Neural progenitor cell (in vitro differentiated cells): ENCODE data around the gene CCT7. TPM values are rescaled to one million over a fixed set of nuclear protein-coding genes. Genes with fewer than 3 reads are reported as not detected.

Experiments
- DNase-seq: peaks from one replicate; pipeline ENCODE4 v3.0.0-alpha.2; 2016; ENCODE audit warnings: low spot score
- H2AFZ ChIP-seq: fragments of 200-600 bp; sonication (generic); replicated peaks from 2 replicates; pipeline ENCODE4 v1.6.1; 2016; ENCODE audit warnings: antibody characterized with exemption
- H3F3A ChIP-seq: fragments of 200-600 bp; sonication (generic); 2 replicates; pipeline ENCODE4 v1.6.1; 2016; ENCODE audit warnings: antibody characterized with exemption, low read depth
- H3K27ac ChIP-seq: fragments of 200-600 bp; sonication (generic); 2 replicates; pipeline ENCODE4 v1.5.1; 2016; ENCODE audit warnings: mild to moderate bottlenecking
- H3K27me3 ChIP-seq: fragments of 200-600 bp; sonication (generic); 2 replicates; pipeline ENCODE4 v1.6.1; 2016; ENCODE audit warnings: mild to moderate bottlenecking, moderate library complexity
- H3K36me3 ChIP-seq: fragments of 200-600 bp; sonication (generic); 2 replicates; pipeline ENCODE4 v1.5.1; 2016
- H3K4me1 ChIP-seq: fragments of 200-600 bp; sonication (generic); 2 replicates; pipeline ENCODE4 v1.6.1; 2016; ENCODE audit warnings: mixed run types
- H3K4me2 ChIP-seq: fragments of 200-600 bp; sonication (generic); 2 replicates; pipeline ENCODE4 v1.6.1; 2016
- H3K4me3 ChIP-seq: fragments of 200-600 bp; sonication (generic); 2 replicates; pipeline ENCODE4 v1.5.1; 2016
- H3K79me2 ChIP-seq: fragments of 200-600 bp; sonication (generic); 2 replicates; pipeline ENCODE4 v1.6.1; 2016; ENCODE audit warnings: low read depth
- H3K9ac ChIP-seq: fragments of 200-600 bp; sonication (generic); 2 replicates; pipeline ENCODE4 v1.6.1; 2016
- H3K9me3 ChIP-seq: fragments of 200-600 bp; sonication (generic); 2 replicates; pipeline ENCODE4 v1.5.1; 2016; ENCODE audit warnings: low read depth
- H4K20me1 ChIP-seq: fragments of 200-600 bp; sonication (generic); 2 replicates; pipeline ENCODE4 v1.6.1; 2016; ENCODE audit warnings: low read depth
- H3K27ac Mint-ChIP-seq: 3 replicates; pipeline ENCODE4 v1.8.0; 2021; ENCODE audit warnings: mixed read lengths
- H3K27me3 Mint-ChIP-seq: 2 replicates; pipeline ENCODE4 v1.8.0; 2022; ENCODE audit warnings: low read depth, mild to moderate bottlenecking, inconsistent platforms, moderate library complexity, mixed read lengths; ENCODE audit not compliant: insufficient read depth
- H3K36me3 Mint-ChIP-seq: 3 replicates; pipeline ENCODE4 v1.8.0; 2021; ENCODE audit warnings: mixed read lengths
- H3K4me1 Mint-ChIP-seq: 3 replicates; pipeline ENCODE4 v1.8.0; 2021; ENCODE audit warnings: mixed read lengths
- H3K4me3 Mint-ChIP-seq: 3 replicates; pipeline ENCODE4 v1.8.0; 2021; ENCODE audit warnings: mild to moderate bottlenecking, moderate library complexity, mixed read lengths
- H3K9me3 Mint-ChIP-seq: 3 replicates; pipeline ENCODE4 v1.8.0; 2020; ENCODE audit warnings: mixed read lengths
- EZH2 ChIP-seq: fragments of 200-600 bp; sonication (generic); IDR thresholded peaks from 2 replicates; pipeline ENCODE4 v1.6.1; 2017; ENCODE audit warnings: antibody characterized with exemption, mild to moderate bottlenecking, moderate library complexity
- EZH2phosphoT487 ChIP-seq: fragments of 200-600 bp; sonication (generic); IDR thresholded peaks from 2 replicates; pipeline ENCODE4 v1.6.1; 2017; ENCODE audit warnings: antibody characterized with exemption
- total RNA-seq: library from RNA; depleted of rRNA; stranded (reverse); fragments of >200 nt; gene quantifications from 2 replicates; pipeline ENCODE4 v1.2.3, GENCODE V29; 2015; ENCODE audit warnings: low replicate concordance
- TF ChIP-seq, protein P1 (sequence below): fragments of 200-600 bp; sonication (generic); IDR thresholded peaks from 2 replicates; pipeline ENCODE4 v1.5.1; 2017; ENCODE audit warnings: antibody characterized with exemption, mild to moderate bottlenecking

Gene CCT7
- total RNA-seq, 1 donor from 2014 or later, result 456 TPM

DNA sequence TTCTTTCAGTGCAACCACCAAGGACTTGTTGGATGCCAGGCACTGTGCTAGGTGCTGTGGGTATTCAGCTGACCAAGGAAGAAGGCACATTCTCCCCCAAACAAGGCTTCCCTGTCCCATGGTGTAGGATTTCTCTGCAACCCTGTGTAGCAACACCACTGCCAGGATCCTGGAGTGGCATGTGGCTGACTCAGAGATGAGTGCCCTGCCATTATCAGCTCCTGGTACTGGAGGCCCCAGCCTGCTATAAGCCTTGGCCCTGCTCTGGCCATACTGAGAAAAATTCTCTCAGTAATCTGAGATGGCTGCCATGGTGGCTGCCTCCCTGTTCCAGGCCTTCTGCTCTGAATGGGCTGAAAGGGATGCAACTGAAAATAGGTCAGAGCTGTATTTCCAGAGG is 15.8 kb upstream of the CCT7 start:
- Histone ChIP-seq H3F3A (peaks cover 2% of the 10 kb centered on the region), H3K9me3 (no peaks in the 10 kb centered on the region), H3K4me3 (no peak overlapping the region), H3K27ac (no peak overlapping the region), H2AFZ (no peak overlapping the region), H4K20me1 (no peaks in the 10 kb centered on the region), H3K9ac (no peak overlapping the region), H3K79me2 (peaks cover 47% of the 10 kb centered on the region), H3K36me3 (no peaks in the 10 kb centered on the region), H3K4me1 (peaks cover 5% of the 10 kb centered on the region), H3K27me3 (no peaks in the 10 kb centered on the region), H3K4me2 (no peak overlapping the region)
- Mint-ChIP-seq H3K27me3 (peaks cover 5% of the 10 kb centered on the region), H3K4me3 (no peak overlapping the region), H3K9me3 (no peaks in the 10 kb centered on the region), H3K4me1 (peaks cover 21% of the 10 kb centered on the region), H3K36me3 (peaks cover 10% of the 10 kb centered on the region), H3K27ac (no peak overlapping the region)
- no peak for DNase-seq
- no peak for TF ChIP-seq EZH2phosphoT487
- TF ChIP-seq, protein P1, sequence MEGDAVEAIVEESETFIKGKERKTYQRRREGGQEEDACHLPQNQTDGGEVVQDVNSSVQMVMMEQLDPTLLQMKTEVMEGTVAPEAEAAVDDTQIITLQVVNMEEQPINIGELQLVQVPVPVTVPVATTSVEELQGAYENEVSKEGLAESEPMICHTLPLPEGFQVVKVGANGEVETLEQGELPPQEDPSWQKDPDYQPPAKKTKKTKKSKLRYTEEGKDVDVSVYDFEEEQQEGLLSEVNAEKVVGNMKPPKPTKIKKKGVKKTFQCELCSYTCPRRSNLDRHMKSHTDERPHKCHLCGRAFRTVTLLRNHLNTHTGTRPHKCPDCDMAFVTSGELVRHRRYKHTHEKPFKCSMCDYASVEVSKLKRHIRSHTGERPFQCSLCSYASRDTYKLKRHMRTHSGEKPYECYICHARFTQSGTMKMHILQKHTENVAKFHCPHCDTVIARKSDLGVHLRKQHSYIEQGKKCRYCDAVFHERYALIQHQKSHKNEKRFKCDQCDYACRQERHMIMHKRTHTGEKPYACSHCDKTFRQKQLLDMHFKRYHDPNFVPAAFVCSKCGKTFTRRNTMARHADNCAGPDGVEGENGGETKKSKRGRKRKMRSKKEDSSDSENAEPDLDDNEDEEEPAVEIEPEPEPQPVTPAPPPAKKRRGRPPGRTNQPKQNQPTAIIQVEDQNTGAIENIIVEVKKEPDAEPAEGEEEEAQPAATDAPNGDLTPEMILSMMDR, result no peak
- TF ChIP-seq EZH2, result no peak

DNA sequence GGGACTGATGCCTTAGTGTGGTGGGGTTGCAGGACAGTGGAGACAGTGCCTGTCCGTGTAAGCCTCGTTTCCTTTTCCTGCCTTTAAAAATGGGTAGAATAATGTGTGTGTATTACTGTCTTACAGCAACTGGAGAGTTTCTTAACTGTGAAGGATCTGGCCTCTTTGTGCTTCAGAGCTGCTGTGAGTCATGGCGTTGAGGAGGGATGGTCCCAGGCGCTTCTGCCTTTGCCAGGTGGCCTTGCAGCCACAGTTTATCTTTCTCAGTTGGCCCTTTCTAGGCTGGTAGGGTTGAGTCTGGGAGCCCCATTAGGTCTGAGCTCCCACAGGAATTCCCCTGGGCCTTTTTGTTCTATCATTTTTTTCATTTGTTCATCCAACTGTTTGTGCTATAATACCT is 10.3 kb upstream of the CCT7 start:
- Mint-ChIP-seq H3K4me1 (peaks cover 3% of the 10 kb centered on the region), H3K27me3 (peaks cover 5% of the 10 kb centered on the region), H3K9me3 (no peaks in the 10 kb centered on the region), H3K4me3 (no peak overlapping the region), H3K27ac (no peak overlapping the region), H3K36me3 (peaks cover 12% of the 10 kb centered on the region)
- Histone ChIP-seq H2AFZ (no peak overlapping the region), H3K4me3 (no peak overlapping the region), H3K4me2 (no peak overlapping the region), H3K4me1 (no peaks in the 10 kb centered on the region), H3K9ac (no peak overlapping the region), H3K79me2 (peaks cover 3% of the 10 kb centered on the region), H4K20me1 (no peaks in the 10 kb centered on the region), H3F3A (no peaks in the 10 kb centered on the region), H3K36me3 (no peaks in the 10 kb centered on the region), H3K27ac (no peak overlapping the region), H3K27me3 (no peaks in the 10 kb centered on the region), H3K9me3 (no peaks in the 10 kb centered on the region)
- TF ChIP-seq EZH2, result no peak
- TF ChIP-seq, protein P1, result no peak
- no peak for TF ChIP-seq EZH2phosphoT487
- DNase-seq, result no peak

DNA sequence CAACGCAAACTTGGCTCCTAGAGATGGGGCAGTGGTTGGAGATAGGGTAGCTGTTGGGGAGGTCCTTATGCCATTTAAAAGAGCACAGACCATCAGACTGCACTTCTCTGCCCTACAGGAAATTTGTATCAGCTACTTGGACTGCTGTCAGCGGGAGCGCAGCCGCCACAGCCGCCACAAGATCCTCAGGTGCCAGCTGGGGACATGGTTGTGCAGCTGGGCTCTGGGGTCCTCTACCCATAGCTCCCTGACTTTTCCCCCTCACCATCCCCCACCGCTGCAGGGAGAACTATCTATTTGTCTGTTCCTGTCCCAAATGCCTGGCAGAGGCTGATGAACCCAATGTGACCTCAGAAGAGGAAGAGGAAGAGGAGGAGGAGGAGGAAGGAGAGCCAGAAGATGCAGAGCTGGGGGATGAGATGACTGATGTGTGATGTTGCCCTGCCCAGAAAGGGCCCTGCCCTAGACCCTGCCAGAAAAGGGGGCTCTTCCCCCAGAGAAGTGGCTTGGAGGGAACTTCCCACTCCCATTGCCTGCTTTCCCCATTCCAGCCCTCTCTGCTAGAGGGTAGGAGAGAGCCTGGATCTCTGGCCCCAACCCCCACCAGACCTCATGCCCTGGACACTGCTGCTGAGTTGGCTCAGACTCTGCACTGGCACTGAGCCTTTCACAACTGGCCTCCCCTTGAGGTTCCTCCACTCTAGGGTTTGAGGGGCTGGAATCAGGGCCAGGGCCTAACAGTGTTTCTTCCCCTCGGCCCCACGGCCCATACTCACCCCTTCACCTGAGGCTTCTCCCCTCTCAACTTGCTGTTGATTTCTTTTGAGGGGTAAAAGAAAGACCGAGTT is 8.4 kb upstream of the CCT7 start:
- H3K27ac Mint-ChIP-seq, result no peak overlapping the region
- Histone ChIP-seq H3K4me2 (no peak overlapping the region), H3K27ac (no peak overlapping the region), H3K9me3 (no peaks in the 10 kb centered on the region), H2AFZ (no peak overlapping the region), H3K79me2 (no peaks in the 10 kb centered on the region), H3K4me3 (no peak overlapping the region), H3K4me1 (no peaks in the 10 kb centered on the region), H3K27me3 (no peaks in the 10 kb centered on the region), H4K20me1 (no peaks in the 10 kb centered on the region), H3K36me3 (no peaks in the 10 kb centered on the region), H3K9ac (no peak overlapping the region), H3F3A (no peaks in the 10 kb centered on the region)
- H3K9me3 Mint-ChIP-seq, result no peaks in the 10 kb centered on the region
- H3K36me3 Mint-ChIP-seq, result peaks cover 12% of the 10 kb centered on the region
- H3K27me3 Mint-ChIP-seq, result peaks cover 3% of the 10 kb centered on the region
- no peak for DNase-seq
- TF ChIP-seq, protein P1, result no peak
- no peaks in the 10 kb centered on the region for H3K4me1 Mint-ChIP-seq
- no peak overlapping the region for H3K4me3 Mint-ChIP-seq
